Spinal cord (tissue), 10 donors: ENCODE results near the gene TSPAN32. TPM values are rescaled to one million over a fixed set of nuclear protein-coding genes. Genes with fewer than 3 reads are reported as not detected.

ENCODE experiments used
- DNase-seq, 6 donors: peaks; one replicate each; pipeline versions ENCODE4 v3.0.0 to v3.0.0-alpha.2; 2013 to 2015; ENCODE audit warnings: low spot score in 6 of 6, low read depth in 4 of 6
- H3K27ac ChIP-seq: one replicate; pipeline ENCODE4 v1.5.1; 2013; ENCODE audit warnings: low read depth, low read length, control low read depth
- H3K27me3 ChIP-seq: one replicate; pipeline ENCODE4 v1.6.1; 2013; ENCODE audit warnings: low read length; ENCODE audit not compliant: control insufficient read depth, insufficient read depth
- H3K36me3 ChIP-seq: one replicate; pipeline ENCODE4 v1.6.1; 2013; ENCODE audit warnings: low read length; ENCODE audit not compliant: control insufficient read depth, insufficient read depth
- H3K4me1 ChIP-seq: one replicate; pipeline ENCODE4 v1.6.1; 2013; ENCODE audit warnings: low read length; ENCODE audit not compliant: control insufficient read depth, insufficient read depth
- H3K4me3 ChIP-seq: one replicate; pipeline ENCODE4 v1.5.1; 2013; ENCODE audit warnings: low read depth, low read length, control low read depth
- H3K9me3 ChIP-seq: one replicate; pipeline ENCODE4 v1.6.1; 2013; ENCODE audit warnings: low read length; ENCODE audit not compliant: control insufficient read depth, insufficient read depth
- WGBS: methylation state at CpG from one replicate; pipeline ENCODE4 v1.1.5; 2013; ENCODE audit warnings: missing lambda C conversion rate; ENCODE audit not compliant: insufficient coverage; 5-methylcytosine and 5-hydroxymethylcytosine counted together
- polyA plus RNA-seq, 2 donors: library from polyadenylated mRNA; unstranded; fragments of 120-200 nt; gene quantifications; one replicate each; pipeline ENCODE4 v1.2.1, GENCODE V29; 2013; ENCODE audit not compliant: insufficient read length in 2 of 2
- small RNA-seq: library from RNA; depleted of rRNA; stranded (forward); fragments of <200 nt; gene quantifications from one replicate; pipeline ENCODE3, GENCODE V24; 2014; ENCODE audit warnings: low replicate concordance
- total RNA-seq, 2 donors: library from RNA; depleted of rRNA in 1 of 2; stranded (reverse); fragments of 120-200 nt in 1 of 2; fragments of >200 nt in 1 of 2; gene quantifications; one replicate each; pipeline versions ENCODE4 v1.2.3 to v1.2.4, GENCODE V29; 2013 to 2014
- donor health status: healthy.

The TSPAN32 gene
- total and polyA plus RNA-seq, 4 donors: 0.90 to 2.8 (median 2.1) TPM

- peaks cover 16% of the 10 kb centered on the region for H3K36me3 ChIP-seq
- 83% methylated on average over 17 of the region's 17 CpGs for whole genome bisulfite sequencing
- no peaks in the 10 kb centered on the region for H3K27me3 ChIP-seq
- H3K27ac ChIP-seq: no peak overlapping the region
- no peak overlapping the region for H3K4me3 ChIP-seq
- H3K4me1 ChIP-seq: peaks cover 47% of the 10 kb centered on the region
- no peak for DNase-seq
- no peaks in the 10 kb centered on the region for H3K9me3 ChIP-seq
These were observed 65.7 kb downstream of the TSPAN32 start for GRCh38 chr11:2367266-2368160.

Small RNA genes lying within 50 kb of the gene (small RNA-seq; reads per million reads assigned to genes)
- gene RNU6-878P: not detected

Other genes starting within 250 kb of the TSPAN32 start
- 100 to 1,000 TPM; 132 to 558 TPM for gene IGF2, start 162.6 kb upstream of the TSPAN32 start, total RNA-seq
- 100 to 1,000 TPM; 217 to 344 TPM for gene IGF2, start 162.6 kb upstream of the TSPAN32 start, polyA plus RNA-seq
- gene INS, start 140.8 kb upstream of the TSPAN32 start, total RNA-seq: not detected
- not detected for gene INS, start 140.8 kb upstream of the TSPAN32 start, polyA plus RNA-seq
- gene TH, start 130.2 kb upstream of the TSPAN32 start, total RNA-seq: 1 to 10 TPM in 1 of 2 donors, under 1 TPM in 1; 0.99 to 8.8 TPM
- gene TH, start 130.2 kb upstream of the TSPAN32 start, polyA plus RNA-seq: 1 to 10 TPM; 1.2 to 1.3 TPM
- under 1 TPM; 0.20 to 0.39 TPM for gene ASCL2, start 31.4 kb upstream of the TSPAN32 start, total RNA-seq
- under 1 TPM; 0.51 to 0.90 TPM for gene ASCL2, start 31.4 kb upstream of the TSPAN32 start, polyA plus RNA-seq
- 1 to 10 TPM in 1 of 2 donors, under 1 TPM in 1; 0.44 to 1.3 TPM for gene C11orf21, start 95 bp upstream of the TSPAN32 start, total RNA-seq
- gene C11orf21, start 95 bp upstream of the TSPAN32 start, polyA plus RNA-seq: under 1 TPM; 0.39 to 0.92 TPM
- 100 to 1,000 TPM; 329 to 344 TPM for gene CD81, start 75.3 kb downstream of the TSPAN32 start, total RNA-seq
- 100 to 1,000 TPM; 715 to 741 TPM for gene CD81, start 75.3 kb downstream of the TSPAN32 start, polyA plus RNA-seq
- gene TSSC4, start 98.7 kb downstream of the TSPAN32 start, total RNA-seq: 10 to 100 TPM; 16.4 to 50.9 TPM
- gene TSSC4, start 98.7 kb downstream of the TSPAN32 start, polyA plus RNA-seq: 10 to 100 TPM; 44.2 to 47.4 TPM
- gene TRPM5, start 142.5 kb downstream of the TSPAN32 start, total RNA-seq: under 1 TPM; 0.10 to 0.11 TPM
- under 1 TPM in 1 of 2 donors, not detected in 1; 0.08 TPM for gene TRPM5, start 142.5 kb downstream of the TSPAN32 start, polyA plus RNA-seq
- 1 to 10 TPM in 1 of 2 donors, under 1 TPM in 1; 0.83 to 1.3 TPM for gene KCNQ1, start 143.0 kb downstream of the TSPAN32 start, total RNA-seq
- 1 to 10 TPM; 3.0 to 3.1 TPM for gene KCNQ1, start 143.0 kb downstream of the TSPAN32 start, polyA plus RNA-seq